NAMALWA (cell line): ENCODE results near the gene GPR65.
A peak's percentile ranks its signal among the peaks of the same experiment; 100 is the strongest.
"Not testable (repeated sequence)": the region's sequence is repeated elsewhere in the genome, so short reads cannot be mapped to it uniquely, and the experiment has no call there.

Experiments
- DNase-seq: peaks from one replicate; pipeline ENCODE4 v3.0.0-alpha.2; 2015; ENCODE audit warnings: low spot score

GPR65 gene

DNA sequence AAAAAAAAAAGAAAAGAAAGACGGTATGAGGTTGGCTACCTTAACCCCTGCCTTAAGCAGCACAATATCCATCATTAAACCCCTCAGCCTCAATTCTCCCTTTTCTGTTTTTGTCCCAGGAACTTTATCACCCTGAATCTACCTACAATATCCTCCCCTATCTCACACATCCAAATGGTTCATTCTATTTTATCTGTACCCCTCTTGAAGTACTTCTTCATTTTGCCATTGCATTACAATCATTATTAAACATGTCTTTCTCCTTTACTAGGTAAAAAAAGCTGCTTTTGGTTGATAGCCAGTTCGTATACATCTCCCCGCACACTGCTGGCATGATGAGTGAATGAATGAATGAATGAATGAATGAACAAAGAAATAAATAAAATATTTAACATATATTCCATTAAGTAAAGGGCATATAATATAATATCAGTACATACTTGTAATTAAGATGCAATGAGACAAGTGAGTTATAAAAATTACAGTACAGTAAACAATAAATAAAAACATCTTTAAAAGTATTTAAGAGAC is 364 bp upstream of the GPR65 start:
- DNase-seq, result peak; percentile 21

DNA sequence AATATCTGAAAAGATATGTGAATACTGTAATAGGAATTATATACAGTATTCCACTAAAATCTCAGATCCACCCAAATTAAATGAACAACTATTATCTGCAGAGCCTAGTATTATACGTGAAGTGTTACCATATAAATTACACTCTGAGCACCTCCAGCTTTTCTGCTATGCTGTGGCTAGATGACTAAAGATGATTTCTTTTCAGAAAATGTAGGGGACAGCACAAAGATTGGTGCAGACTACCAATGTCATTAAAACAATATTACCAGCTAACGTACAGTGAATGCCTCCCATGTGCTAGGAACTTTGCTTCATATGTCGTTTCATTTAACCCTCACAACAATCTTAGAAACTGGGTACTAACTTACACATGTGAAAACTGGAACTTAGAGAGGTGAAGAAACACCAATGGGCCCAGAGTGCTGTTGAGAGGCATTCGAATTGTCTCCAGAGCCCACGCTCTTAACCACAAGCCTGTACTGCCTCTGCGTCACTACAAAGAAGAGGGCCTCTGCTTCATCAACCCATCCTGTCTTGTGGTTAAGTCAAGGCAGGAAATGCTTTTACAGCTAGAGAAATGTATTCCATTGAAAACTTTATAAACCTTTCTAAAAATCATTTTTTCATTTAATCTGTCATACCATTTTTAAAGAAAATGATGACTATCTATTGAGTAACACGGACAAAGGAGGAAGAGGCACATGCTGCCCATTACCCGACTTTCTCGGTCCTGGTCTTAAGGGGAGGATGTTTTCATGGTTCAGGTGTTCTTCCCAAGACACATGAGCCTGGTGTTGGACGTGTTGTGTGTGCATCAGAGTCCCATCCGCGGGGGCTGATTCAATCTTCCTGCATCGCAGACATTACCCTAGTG is 1.3 kb downstream of the GPR65 start:
- DNase-seq, result peak; percentile 81

DNA sequence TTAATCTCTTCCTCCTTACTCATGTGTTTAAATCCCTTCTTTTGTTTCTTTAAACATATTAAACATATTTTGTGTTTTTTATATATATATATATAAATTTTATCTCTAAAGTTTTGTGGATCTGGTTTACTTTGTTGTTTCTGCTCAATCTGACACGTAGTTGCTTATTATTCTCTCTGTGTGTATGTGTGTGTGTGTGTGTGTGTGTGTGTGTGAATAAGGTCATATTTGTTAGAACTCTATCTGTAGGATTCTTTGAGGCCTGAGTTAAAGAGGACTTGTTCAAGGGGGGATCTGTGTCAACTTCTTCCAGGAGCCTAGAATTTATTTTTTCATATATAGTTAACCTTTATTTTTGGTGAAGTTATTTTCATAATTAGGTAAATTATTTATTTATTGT is 2.7 kb downstream of the GPR65 start:
- DNase-seq, result no peak

DNA sequence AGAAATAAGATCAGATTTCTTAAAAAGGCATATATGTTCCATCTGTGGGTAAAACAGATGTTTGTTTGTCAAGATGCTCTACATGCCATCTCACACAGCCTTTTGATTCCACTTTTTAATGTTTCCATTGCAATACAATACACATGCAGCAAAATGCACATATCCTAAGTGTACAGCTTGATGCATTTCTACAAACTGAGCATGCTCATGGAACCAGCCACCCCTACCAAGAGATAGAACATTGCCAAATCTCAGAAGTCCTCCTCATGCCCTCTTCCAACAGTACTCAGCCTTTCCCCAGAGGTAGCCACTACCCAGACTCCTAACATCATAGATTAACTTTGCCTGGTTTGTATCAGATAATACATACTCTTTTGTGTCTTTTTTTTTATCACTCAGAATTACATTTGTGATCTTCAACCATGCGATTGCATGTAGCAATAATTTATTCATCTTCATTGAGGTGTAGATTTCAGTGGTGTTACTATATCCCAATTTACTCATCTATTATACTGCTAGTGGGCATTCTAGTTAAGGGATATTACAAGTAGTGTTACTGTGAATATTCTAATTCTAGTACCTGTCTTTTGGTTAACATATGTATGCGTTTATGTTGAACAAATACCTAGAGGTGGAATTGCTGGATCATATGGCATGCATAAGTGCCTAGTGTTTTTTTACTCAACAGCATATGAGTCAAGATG is 3.3 kb downstream of the GPR65 start:
- DNase-seq, result no peak

DNA sequence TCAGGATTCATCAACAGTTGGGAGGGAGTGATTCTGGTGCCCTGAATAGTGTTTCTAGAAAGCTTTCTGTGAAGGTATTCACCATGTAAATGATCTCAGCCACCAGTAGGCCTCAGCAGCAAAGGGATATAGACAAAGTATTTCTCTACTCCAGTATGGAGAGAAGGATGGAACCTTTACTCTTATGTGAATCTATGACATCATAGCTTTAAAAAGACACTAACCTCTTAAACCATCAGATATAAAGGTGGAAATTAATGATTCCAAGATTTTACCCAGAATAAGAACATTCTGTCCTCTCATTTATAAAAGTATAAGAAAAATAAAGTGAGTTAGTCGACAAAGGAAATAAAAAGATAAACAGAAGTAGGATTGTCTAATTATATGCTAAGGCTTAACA is 4.6 kb downstream of the GPR65 start:
- no peak for DNase-seq

DNA sequence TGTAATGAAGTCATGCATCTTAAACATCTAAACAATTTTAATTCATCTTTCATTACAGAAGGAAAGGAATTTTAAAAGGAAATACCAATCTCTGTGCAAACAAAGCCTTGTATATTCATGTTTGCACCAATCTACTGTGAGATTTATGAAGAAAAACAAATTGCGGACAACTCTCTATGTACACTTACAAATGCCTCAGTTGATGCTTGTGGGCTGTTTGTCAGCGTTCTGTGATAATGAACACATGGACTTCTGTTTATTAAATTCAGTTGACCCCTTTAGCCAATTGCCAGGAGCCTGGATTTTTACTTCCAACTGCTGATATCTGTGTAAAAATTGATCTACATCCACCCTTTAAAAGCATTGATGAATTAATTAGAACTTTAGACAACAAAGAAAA is 5.4 kb downstream of the GPR65 start:
- DNase-seq, result no peak

DNA sequence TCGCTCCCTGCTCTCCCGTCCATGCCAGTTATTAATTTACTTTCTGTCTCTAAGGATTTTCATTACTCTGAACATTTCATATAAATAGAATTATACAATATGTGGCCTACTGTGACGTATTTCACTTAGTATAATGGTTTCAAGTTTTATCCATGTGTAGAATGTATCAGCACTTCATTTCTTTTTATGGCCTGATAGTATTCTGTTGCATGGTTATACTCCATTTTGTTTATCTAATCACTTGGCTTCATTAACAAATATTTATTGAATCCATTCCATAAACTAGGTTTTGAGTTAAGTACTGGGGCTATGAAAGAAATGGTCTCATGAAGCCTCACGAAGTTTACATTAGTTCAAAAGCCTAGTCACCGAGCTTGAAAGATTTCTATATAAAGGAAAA is 7.6 kb downstream of the GPR65 start:
- no peak for DNase-seq

DNA sequence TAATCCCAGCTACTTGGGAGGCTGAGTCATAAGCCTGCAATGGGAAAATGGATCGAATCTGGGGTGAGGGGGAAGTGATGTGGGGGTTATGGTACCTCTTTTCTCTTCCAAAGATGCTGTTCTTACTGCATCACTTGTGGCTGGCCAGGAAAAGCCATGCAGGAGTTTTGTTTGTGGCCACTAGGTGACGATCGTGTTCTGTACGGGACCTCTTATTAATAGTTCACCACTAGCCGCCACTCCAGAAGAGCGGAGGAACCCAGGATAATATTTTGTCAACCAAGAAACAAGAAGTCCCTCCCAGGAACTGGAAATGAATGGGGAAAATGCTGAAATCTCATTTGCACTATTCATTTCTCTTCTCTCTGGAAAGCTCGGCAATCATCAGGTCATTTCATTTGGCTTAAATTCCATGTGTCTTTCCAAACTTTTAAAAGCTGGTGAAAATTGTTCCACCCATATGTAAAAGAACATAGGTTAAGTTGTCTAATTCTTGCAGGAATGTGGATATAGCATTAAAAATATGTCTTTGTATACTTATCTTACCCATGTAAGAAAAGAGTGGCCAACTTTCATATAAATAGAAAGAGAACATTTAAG is 8.9 kb downstream of the GPR65 start:
- DNase-seq, result peak; percentile 57

DNA sequence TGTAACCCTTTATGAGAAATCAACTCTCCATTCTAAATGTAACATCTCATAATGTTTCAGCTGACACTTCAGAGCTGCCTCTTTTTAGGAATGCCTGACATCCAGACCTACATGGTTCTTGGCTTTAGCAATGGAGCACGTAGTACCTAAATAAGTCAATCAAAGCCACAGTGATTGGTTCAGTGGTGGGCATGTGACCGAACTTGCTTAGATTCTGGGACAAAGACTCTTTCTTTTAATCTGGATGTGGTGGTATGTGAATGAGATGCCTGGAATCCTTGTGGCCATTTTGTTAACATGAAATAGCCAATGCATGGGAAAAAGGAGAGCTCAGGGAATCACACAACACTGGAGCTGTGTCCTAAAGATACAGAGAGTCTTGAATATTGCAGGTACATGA is 11.8 kb downstream of the GPR65 start:
- no peak for DNase-seq

DNA sequence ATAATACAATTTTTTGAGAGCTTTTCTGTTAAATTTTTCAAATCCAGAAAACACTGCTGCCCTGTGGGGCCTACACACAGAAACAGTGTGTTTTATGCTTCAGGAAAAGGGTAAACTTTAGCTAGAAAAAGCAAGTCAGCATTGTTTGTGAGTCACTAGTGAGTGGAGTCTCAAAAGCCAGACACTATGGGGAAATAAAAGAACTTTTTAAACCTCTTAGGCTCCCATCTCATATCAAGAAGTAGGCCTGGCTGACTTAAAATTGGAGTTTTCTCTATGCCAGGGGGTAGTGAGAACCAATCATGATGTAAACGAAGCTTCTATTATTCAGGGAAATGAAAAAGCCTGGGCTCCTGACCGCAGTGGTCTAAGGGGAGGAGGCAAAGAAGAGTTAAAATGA is 12.6 kb downstream of the GPR65 start:
- DNase-seq, result no peak

DNA sequence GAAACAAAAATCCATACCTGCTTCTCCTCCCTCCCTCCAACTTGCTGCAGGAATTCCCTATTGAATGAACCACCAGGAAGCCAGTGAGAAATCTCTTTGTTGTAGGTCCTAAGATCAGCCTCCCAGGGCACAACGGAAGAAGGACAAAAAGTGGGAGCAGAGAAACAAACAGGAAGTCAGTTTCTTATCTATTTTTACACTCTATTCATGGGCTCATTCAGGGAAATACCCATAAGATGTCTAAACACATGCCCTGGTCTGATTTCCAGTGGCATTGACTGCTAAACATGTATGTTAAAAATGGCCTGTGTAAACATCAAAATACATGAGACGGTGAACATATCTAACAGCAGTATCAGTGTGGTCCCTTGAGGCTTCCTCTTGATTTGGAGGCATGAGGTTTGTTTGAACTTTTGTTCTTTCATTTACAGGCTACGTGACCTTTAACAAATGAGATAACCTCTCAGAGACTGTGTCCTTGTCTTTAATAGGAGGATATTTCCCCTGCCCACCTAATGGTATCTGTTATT is 18.8 kb downstream of the GPR65 start:
- DNase-seq, result no peak

DNA sequence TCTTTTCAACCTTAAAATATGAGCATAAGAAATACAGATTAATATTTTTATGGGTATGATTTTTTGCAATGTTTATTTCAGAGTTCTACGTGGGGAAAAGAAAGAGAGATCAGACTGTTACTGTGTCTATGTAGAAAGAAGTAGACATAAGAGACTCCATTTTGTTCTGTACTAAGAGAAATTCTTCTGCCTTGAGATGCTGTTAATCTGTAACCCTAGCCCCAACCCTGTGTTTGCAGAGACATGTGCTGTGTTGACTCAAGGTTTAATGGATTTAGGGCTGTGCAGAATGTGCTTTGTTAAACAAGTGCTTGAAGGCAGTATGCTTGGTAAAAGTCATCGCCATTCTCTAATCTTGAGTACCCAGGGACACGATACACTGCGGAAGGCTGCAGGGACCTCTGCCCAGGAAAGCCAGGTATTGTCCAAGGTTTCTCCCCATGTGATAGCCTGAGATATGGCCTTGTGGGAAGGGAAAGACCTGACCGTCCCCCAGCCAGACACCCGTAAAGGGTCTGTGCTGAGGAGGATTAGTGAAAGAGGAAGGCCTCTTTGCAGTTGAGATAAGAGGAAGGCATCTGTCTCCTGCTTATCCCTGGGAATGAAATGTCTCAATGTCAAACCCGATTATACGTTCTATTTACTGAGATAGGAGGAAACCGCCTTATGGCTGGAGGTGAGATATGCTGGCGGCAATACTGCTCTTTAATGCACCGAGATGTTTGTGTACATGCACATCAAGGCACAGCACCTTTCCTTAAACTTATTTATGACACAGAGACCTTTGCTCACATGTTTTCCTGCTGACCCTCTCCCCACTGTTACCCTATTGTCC is 19.5 kb downstream of the GPR65 start:
- not testable (repeated sequence) for DNase-seq

DNA sequence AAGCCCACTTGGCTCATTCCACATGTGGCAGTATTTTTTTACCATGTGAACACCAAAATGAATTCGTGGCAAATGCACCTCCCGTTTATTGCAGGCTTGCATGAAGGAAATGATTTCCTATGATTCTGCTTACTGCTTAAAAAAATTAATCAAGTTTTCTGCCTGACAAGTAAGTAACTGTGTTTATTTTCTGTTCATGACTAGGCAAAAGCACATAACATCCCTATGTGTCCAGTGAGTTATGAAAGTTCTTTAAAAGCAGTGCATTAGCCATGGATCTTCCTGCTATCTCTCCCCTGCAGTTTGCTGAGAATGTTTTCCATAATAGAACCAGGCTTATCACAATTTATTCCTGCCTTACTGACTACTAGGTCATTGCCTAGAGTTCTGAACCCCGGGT is 20.4 kb downstream of the GPR65 start:
- DNase-seq, result no peak

DNA sequence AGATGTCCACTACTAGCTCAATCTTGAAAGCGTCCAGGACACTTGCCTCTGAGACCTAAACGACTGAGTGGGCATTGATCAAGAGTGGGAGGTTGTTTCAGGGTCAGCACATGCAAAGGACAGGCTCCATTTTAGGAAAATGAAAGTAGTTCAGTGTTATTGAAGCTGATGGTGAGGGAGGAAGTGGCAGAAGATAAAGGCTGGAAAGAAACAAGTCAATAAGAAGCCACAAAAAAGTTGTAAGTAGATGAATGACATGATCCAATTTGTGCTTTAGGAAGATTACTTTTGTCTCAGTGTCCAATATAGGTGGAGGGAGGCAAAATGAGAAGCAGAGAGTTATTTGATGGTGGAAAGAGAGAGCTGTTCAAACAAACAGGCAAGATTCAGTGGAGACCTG is 22.0 kb downstream of the GPR65 start:
- no peak for DNase-seq

DNA sequence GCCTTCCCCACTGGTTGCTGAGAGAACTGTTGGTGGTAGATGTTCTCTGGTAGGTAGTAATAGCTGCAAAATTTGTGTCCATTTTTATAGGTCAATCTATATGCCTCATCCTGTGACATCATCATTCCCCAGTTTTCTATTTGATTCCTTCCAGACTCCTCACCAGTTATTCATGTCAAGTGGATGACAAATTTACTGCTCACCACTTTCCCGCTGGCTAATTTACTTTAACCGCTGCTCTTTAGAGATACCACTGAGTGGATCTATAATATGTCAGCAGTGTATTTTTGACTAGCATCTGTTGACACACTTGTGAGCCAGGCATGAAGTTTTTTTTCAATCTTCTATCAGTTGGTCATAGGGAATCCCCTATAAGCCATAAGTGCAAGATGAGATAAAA is 24.6 kb downstream of the GPR65 start:
- DNase-seq, result no peak

DNA sequence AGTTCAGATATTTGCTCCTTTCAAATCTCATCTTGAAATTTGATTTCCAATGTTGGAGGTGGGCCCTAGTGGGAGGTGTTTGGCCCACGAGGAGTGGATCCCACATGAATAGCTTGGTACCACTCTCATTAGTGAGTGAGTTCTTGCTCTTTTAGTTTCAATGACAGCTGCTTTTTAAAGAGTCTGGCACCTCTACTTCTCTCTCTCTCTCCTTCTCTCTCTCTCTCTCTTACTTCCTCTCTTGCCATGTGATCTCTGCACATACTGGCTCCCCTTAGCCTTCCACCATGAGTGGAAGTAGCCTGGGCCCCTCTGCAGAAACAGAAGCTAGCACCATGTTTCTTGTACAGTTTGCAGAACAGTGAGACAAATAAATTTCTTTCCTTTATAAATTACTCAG is 25.1 kb downstream of the GPR65 start:
- no peak for DNase-seq

DNA sequence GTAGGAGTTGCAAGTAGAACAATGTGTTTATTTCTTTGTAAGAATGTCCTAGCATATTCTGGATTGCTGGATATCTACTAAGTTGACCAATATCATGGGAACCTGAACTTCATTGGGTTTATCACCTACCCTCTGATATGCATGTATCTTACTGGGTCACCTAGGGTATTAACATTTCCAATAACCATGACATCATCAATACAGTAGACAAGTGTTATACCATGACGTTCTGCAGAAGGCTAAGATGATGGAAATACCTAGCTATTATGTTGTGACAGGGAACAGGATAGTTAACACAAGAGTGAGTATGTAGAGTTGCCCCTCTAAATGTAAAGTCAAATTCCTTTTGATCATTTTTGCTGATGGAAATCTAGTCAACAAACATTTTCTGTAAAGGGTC is 26.0 kb downstream of the GPR65 start:
- DNase-seq, result no peak

DNA sequence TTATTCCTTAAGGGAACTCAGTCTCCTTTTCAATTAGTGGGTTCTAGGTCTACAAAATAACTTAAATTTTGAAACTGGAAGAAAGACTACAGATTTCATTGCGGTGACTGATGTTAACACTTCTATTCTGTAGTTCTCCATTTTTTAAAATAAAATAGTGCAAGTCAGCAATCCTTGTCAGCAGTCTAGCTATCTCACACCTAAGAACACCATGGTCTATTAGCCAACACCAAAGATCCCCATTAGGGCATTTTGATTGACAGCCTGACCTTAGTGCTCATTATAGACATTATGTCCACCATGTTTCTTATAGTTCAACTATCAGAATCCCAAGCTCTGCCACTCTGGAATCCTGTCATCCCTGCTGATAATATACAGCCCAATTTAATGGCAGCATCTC is 27.4 kb downstream of the GPR65 start:
- no peak for DNase-seq

DNA sequence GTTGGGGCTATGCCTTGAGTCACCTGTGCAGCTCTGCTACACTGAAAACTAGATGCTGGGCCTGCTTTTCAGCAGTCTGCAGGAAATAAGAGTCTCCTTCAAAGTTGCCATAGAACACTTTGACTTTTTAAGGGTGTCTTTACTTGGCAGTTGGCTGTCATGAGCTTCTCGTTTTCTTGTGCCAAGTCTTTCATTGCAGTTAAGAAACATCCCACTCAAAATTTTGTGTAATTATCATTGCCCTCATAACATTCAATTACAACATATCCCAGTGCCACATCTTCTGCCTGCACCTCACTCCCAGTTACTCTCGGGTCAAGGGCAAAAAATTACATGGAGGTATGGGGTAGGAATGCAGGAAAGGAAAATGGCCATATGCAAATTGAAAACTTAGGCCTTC is 29.1 kb downstream of the GPR65 start:
- no peak for DNase-seq

DNA sequence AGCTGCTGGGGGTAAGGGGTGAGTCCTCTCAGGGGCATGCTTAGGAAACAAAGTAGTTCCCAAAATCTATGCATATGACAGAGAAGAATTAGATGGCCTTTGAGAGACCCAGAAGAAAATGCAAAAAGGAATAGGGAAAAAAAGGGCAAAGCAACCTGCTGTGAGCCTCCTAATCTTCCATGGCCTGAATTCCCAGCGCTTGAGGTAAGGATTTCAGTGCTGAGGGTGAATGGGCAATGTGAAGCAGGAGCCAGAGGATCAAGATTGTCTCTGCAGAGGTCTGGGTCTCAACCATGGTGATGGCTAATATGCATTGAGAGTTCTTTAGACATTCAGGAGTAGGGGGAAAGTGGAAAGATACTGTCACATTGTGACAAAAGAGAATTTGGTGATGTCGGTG is 31.5 kb downstream of the GPR65 start:
- DNase-seq, result no peak

DNA sequence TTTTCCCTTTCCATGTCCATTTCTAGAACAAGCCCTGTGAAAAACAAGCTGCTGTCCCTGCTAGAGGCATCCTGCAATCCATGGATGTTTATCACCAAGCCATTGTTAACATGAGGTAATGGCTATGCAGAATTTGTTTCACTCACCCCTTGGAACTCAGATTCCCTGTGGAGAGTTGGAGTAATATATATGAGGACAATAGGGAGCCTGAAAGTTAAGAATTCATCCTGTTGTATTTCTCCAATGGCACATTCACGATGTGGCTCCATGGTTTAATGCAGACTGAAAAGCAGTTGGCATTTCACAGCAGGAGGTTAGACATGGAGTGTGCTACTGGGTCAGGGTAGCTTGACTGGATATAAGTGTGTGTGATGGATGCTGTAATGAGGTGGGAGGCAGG is 32.4 kb downstream of the GPR65 start:
- DNase-seq, result no peak

DNA sequence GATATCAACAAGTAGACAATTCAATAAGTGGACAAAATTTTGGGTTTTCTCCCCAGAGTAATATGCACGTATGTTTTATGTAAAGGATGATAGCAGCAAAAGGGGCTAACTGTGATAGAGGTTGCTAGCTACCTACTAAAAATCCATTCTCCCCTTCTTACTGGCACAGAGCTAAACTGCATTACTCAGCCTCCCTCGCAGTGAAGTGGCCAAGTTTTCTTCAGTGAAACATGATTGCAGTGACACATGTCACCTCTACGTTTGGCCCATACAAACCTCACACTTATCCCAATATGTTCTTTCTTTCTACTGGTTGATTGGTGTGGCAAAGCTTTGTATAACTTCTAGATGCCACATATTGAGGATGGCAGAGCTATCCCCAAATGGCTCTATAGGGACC is 34.3 kb downstream of the GPR65 start:
- no peak for DNase-seq
